SK-N-SH (cell line): ENCODE measurements around the gene HCRTR2. TPM values are rescaled to one million over a fixed set of nuclear protein-coding genes. Genes with fewer than 3 reads are reported as not detected.

Experiments used
- CTCF ChIA-PET: fragments of 300-600, 350-600 bp; formaldehyde crosslinking; extraction: SDS; loops from one replicate; lab custom pipeline; 2021; lab: Yijun Ruan, JAX
- POLR2A ChIA-PET: fragments of 350-600 bp; sonication (Branson Sonifier 250); formaldehyde crosslinking; extraction: SDS; loops from one replicate; lab custom pipeline; 2020; ENCODE audit warnings: antibody characterized with exemption, inconsistent platforms; lab: Yijun Ruan, JAX
- DNase-seq: peaks from one replicate; pipeline ENCODE4 v3.0.0; 2012
- H2AFZ ChIP-seq: fragments of 200-600 bp; sonication (generic); 2 replicates; pipeline ENCODE4 v1.8.1; 2016; ENCODE audit warnings: antibody characterized with exemption, mild to moderate bottlenecking, low read depth
- H3F3A ChIP-seq: fragments of 200-600 bp; sonication (generic); replicated peaks from 2 replicates; pipeline ENCODE3; 2016; ENCODE audit warnings: antibody characterized with exemption, mild to moderate bottlenecking; ENCODE audit not compliant: insufficient read depth
- H3K27ac ChIP-seq, 2 experiments: fragments of 200-500 bp in 1 of 2; fragments of 200-600 bp in 1 of 2; sonication (Bioruptor generic) in 1 of 2; sonication (generic), shearing (Covaris generic) in 1 of 2; 2 replicates each; pipeline versions ENCODE4 v1.5.1 to v1.6.1; 2014 to 2016; ENCODE audit warnings: low read depth in 2 of 2, inconsistent platforms in 1 of 2, low read length in 1 of 2, mild to moderate bottlenecking in 1 of 2, mixed read lengths in 1 of 2
- H3K27me3 ChIP-seq: fragments of 200-600 bp; sonication (generic), shearing (Covaris generic); 2 replicates; pipeline ENCODE4 v1.6.1; 2016; ENCODE audit warnings: mixed run types; ENCODE audit not compliant: insufficient read depth
- H3K36me3 ChIP-seq, 2 experiments: fragments of 200-500 bp in 1 of 2; fragments of 200-600 bp in 1 of 2; sonication (Bioruptor generic) in 1 of 2; sonication (generic) in 1 of 2; replicated peaks in 1 of 2; 2 replicates each; pipeline versions ENCODE3 to v1.5.1; 2014 to 2016; ENCODE audit warnings: low read length in 1 of 2, mild to moderate bottlenecking in 1 of 2; ENCODE audit not compliant: insufficient read depth in 2 of 2, control insufficient read depth in 1 of 2
- H3K4me1 ChIP-seq, 2 experiments: fragments of 200-500 bp in 1 of 2; fragments of 200-600 bp in 1 of 2; sonication (Bioruptor generic) in 1 of 2; sonication (generic), shearing (Covaris generic) in 1 of 2; 2 replicates each; pipeline versions ENCODE4 v1.5.1 to v1.6.1; 2014 to 2016; ENCODE audit warnings: low read depth in 1 of 2, low read length in 1 of 2, mixed run types in 1 of 2; ENCODE audit not compliant: insufficient read depth in 2 of 2, control insufficient read depth in 1 of 2
- H3K4me2 ChIP-seq: fragments of 200-600 bp; sonication (generic), shearing (Covaris generic); 2 replicates; pipeline ENCODE4 v1.6.1; 2017; ENCODE audit warnings: mixed run types
- H3K4me3 ChIP-seq, 2 experiments: fragments of 200-500 bp in 1 of 2; fragments of 200-600 bp in 1 of 2; sonication (Bioruptor generic) in 1 of 2; sonication (generic), shearing (Covaris generic) in 1 of 2; 2 replicates each; pipeline versions ENCODE4 v1.5.1 to v1.8.1; 2014 to 2016; ENCODE audit warnings: low read depth in 2 of 2, inconsistent platforms in 1 of 2, low read length in 1 of 2, mild to moderate bottlenecking in 1 of 2, mixed read lengths in 1 of 2, moderate library complexity in 1 of 2
- H3K79me2 ChIP-seq: fragments of 200-600 bp; sonication (generic); 2 replicates; pipeline ENCODE4 v1.8.1; 2017; ENCODE audit warnings: mild to moderate bottlenecking; ENCODE audit not compliant: insufficient read depth
- H3K9ac ChIP-seq: fragments of 200-600 bp; sonication (generic); 2 replicates; pipeline ENCODE4 v1.6.1; 2017; ENCODE audit warnings: mixed run types
- H3K9me2 ChIP-seq: fragments of 200-600 bp; sonication (generic); 2 replicates; pipeline ENCODE4 v1.6.1; 2017; ENCODE audit warnings: mixed run types
- H3K9me3 ChIP-seq: fragments of 200-600 bp; sonication (generic); 2 replicates; pipeline ENCODE4 v1.6.1; 2017; ENCODE audit warnings: mixed run types, mild to moderate bottlenecking, moderate library complexity
- H4K20me1 ChIP-seq: fragments of 200-600 bp; sonication (generic); 2 replicates; pipeline ENCODE4 v1.6.1; 2017; ENCODE audit warnings: mild to moderate bottlenecking, mixed run types; ENCODE audit not compliant: insufficient read depth
- EP300 ChIP-seq, 2 experiments: IDR thresholded peaks; 2 replicates each; pipeline versions ENCODE4 v1.4.0 to v1.6.1; 2012; ENCODE audit warnings: borderline replicate concordance in 1 of 2, low read depth in 1 of 2, low read length in 1 of 2
- IRF3 ChIP-seq: fragments of 150-350 bp; IDR thresholded peaks from 2 replicates; pipeline ENCODE4 v1.6.1; 2016; ENCODE audit warnings: mild to moderate bottlenecking, low read depth, low read length
- MAX ChIP-seq: IDR thresholded peaks from 2 replicates; pipeline ENCODE4 v1.4.0; 2012; ENCODE audit warnings: low read depth
- MXI1 ChIP-seq: IDR thresholded peaks from 2 replicates; pipeline ENCODE4 v1.6.1; 2012; ENCODE audit warnings: mild to moderate bottlenecking, low read depth, low read length, improper control_type of control experiment
- PBX3 ChIP-seq: IDR thresholded peaks from 2 replicates; pipeline ENCODE4; 2012
- POLR2AphosphoS5 ChIP-seq: IDR thresholded peaks from 2 replicates; pipeline ENCODE4 v1.6.1; 2012; ENCODE audit warnings: low read depth, low read length
- RCOR1 ChIP-seq: fragments of 150-350 bp; IDR thresholded peaks from 2 replicates; pipeline ENCODE4 v1.6.1; 2017; ENCODE audit warnings: antibody characterized with exemption, low read length
- RFX5 ChIP-seq: IDR thresholded peaks from 2 replicates; pipeline ENCODE4 v1.6.1; 2012; ENCODE audit warnings: mild to moderate bottlenecking, improper control_type of control experiment, low read length
- SIN3A ChIP-seq: IDR thresholded peaks from 2 replicates; pipeline ENCODE4 v1.6.1; 2012; ENCODE audit warnings: low read depth, mild to moderate bottlenecking, low read length, moderate library complexity, borderline replicate concordance
- SMC3 ChIP-seq: IDR thresholded peaks from 2 replicates; pipeline ENCODE4 v1.6.1; 2012; ENCODE audit warnings: low read depth, low read length, improper control_type of control experiment
- TAF1 ChIP-seq: IDR thresholded peaks from 2 replicates; pipeline ENCODE4 v1.6.1; 2012; ENCODE audit warnings: low read depth, mild to moderate bottlenecking, low read length, moderate library complexity, borderline replicate concordance
- TCF12 ChIP-seq: IDR thresholded peaks from 2 replicates; pipeline ENCODE4 v1.4.0; 2012
- YY1 ChIP-seq: IDR thresholded peaks from 2 replicates; pipeline ENCODE4 v1.4.0; 2012; ENCODE audit warnings: low read depth, mild to moderate bottlenecking
- ZBTB33 ChIP-seq: IDR thresholded peaks from 2 replicates; pipeline ENCODE4 v1.4.0; 2012; ENCODE audit warnings: low read depth, borderline replicate concordance
- WGBS: methylation state at CpG from one replicate; pipeline ENCODE4 v1.1.6; 2017; ENCODE audit warnings: low lambda C conversion rate; 5-methylcytosine and 5-hydroxymethylcytosine counted together
- polyA plus RNA-seq, 3 experiments: library from polyadenylated mRNA; depleted of rRNA; stranded (reverse); fragments of >200 nt; gene quantifications; 2 replicates each; pipeline ENCODE4 v1.2.3, GENCODE V29; 2012
- TF ChIP-seq, protein P1 (sequence below): IDR thresholded peaks from 2 replicates; pipeline ENCODE4 v1.4.0; 2012; ENCODE audit warnings: low read depth, borderline replicate concordance
- TF ChIP-seq, protein P2 (sequence below): fragments of 200-600 bp; sonication (generic); IDR thresholded peaks from 2 replicates; pipeline ENCODE4 v1.6.1; 2017; ENCODE audit warnings: antibody characterized with exemption, mild to moderate bottlenecking, moderate library complexity

Gene HCRTR2
- polyA plus RNA-seq, 1 of the 3 experiments (the other 2 are of a cell fraction), result not detected

- Histone ChIP-seq H3K36me3 (no peaks in the 10 kb centered on the region), H3K79me2 (no peaks in the 10 kb centered on the region), H3K4me1 (no peaks in the 10 kb centered on the region), H4K20me1 (no peaks in the 10 kb centered on the region), H3F3A (no peaks in the 10 kb centered on the region), H3K27ac (no peak overlapping the region), H3K9me3 (no peaks in the 10 kb centered on the region)
- CTCF ChIA-PET, result no interaction called here
- DNase-seq, result no peak
- 0% methylated on average over 1 of the region's 1 CpG for WGBS
- TF ChIP-seq, protein P1, sequence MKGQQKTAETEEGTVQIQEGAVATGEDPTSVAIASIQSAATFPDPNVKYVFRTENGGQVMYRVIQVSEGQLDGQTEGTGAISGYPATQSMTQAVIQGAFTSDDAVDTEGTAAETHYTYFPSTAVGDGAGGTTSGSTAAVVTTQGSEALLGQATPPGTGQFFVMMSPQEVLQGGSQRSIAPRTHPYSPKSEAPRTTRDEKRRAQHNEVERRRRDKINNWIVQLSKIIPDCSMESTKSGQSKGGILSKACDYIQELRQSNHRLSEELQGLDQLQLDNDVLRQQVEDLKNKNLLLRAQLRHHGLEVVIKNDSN, result no peak
- TF ChIP-seq RFX5, result no peak
- TF ChIP-seq ZBTB33, result no peak
- TF ChIP-seq POLR2AphosphoS5, result no peak
- no peak for TF ChIP-seq MAX
- no peak for TF ChIP-seq SIN3A
- TF ChIP-seq MXI1, result no peak
- no peak for TF ChIP-seq PBX3
- TF ChIP-seq TAF1, result no peak
- TF ChIP-seq YY1, result no peak
- TF ChIP-seq EP300 (IDR thresholded peaks at IDR 0.05; ENCODE audit: borderline replicate concordance in 1 of 2, low read depth in 1 of 2, low read length in 1 of 2), result no peak
- TF ChIP-seq TCF12, result no peak
- TF ChIP-seq IRF3, result no peak
- no peak for TF ChIP-seq RCOR1
- TF ChIP-seq SMC3, result no peak
- TF ChIP-seq, protein P2, sequence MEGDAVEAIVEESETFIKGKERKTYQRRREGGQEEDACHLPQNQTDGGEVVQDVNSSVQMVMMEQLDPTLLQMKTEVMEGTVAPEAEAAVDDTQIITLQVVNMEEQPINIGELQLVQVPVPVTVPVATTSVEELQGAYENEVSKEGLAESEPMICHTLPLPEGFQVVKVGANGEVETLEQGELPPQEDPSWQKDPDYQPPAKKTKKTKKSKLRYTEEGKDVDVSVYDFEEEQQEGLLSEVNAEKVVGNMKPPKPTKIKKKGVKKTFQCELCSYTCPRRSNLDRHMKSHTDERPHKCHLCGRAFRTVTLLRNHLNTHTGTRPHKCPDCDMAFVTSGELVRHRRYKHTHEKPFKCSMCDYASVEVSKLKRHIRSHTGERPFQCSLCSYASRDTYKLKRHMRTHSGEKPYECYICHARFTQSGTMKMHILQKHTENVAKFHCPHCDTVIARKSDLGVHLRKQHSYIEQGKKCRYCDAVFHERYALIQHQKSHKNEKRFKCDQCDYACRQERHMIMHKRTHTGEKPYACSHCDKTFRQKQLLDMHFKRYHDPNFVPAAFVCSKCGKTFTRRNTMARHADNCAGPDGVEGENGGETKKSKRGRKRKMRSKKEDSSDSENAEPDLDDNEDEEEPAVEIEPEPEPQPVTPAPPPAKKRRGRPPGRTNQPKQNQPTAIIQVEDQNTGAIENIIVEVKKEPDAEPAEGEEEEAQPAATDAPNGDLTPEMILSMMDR, result no peak
- TF ChIP-seq, all 33 proteins: peak for 0
- H3K4me3 ChIP-seq, result no peak overlapping the region
- H2AFZ ChIP-seq, result no peak overlapping the region
- H3K27me3 ChIP-seq, result no peaks in the 10 kb centered on the region
- no peaks in the 10 kb centered on the region for H3K9me2 ChIP-seq
- H3K4me2 ChIP-seq, result no peak overlapping the region
- POLR2A ChIA-PET, result no interaction called here
- no peak overlapping the region for H3K9ac ChIP-seq
Observed at GRCh38 chr6:55167860-55168259, 6.5 kb upstream of the HCRTR2 start.
